OCI-LY3 (cell line): Measurements from ENCODE around the gene IL1RL1.

Experiments
- H2AFZ ChIP-seq: fragments of 200-600, 300-600 bp; shearing (Covaris generic); 2 replicates; pipeline ENCODE4 v1.6.0; 2014; ENCODE audit warnings: antibody characterized with exemption, low read depth, low read length
- H3K27ac ChIP-seq: fragments of 200-600, 300-600 bp; sonication (generic); 2 replicates; pipeline ENCODE4 v1.5.1; 2014; ENCODE audit warnings: mild to moderate bottlenecking, low read length, moderate library complexity, mixed read lengths
- H3K27me3 ChIP-seq: fragments of 200-600, 300-600 bp; sonication (generic); 2 replicates; pipeline ENCODE4 v1.6.1; 2014; ENCODE audit warnings: low read depth, low read length, mixed read lengths
- H3K36me3 ChIP-seq: fragments of 200-600, 300-600 bp; sonication (generic); replicated peaks from 2 replicates; pipeline ENCODE3; 2014; ENCODE audit warnings: low read depth, low read length, mixed read lengths
- H3K4me1 ChIP-seq: fragments of 300-600, 200-600 bp; sonication (generic); 2 replicates; pipeline ENCODE4 v1.6.1; 2014; ENCODE audit warnings: low read length, mixed read lengths
- H3K4me2 ChIP-seq: fragments of 200-600, 300-600 bp; sonication (generic); 2 replicates; pipeline ENCODE4 v1.6.1; 2014; ENCODE audit warnings: low read length, mixed read lengths
- H3K4me3 ChIP-seq: fragments of 300-600, 200-600 bp; sonication (generic); 2 replicates; pipeline ENCODE4 v1.5.1; 2014; ENCODE audit warnings: antibody characterized with exemption, mild to moderate bottlenecking, low read length, moderate library complexity
- H3K79me2 ChIP-seq: fragments of 300-600, 200-600 bp; shearing (Covaris generic); 2 replicates; pipeline ENCODE4 v1.6.1; 2014; ENCODE audit warnings: mild to moderate bottlenecking, low read length, mixed read lengths
- H3K9ac ChIP-seq: fragments of 300-600, 200-600 bp; shearing (Covaris generic); 2 replicates; pipeline ENCODE4 v1.6.0; 2014; ENCODE audit warnings: mild to moderate bottlenecking, low read length, moderate library complexity
- H3K9me3 ChIP-seq: fragments of 200-600, 300-600 bp; shearing (Covaris generic); 2 replicates; pipeline ENCODE4 v1.6.1; 2014; ENCODE audit warnings: low read length, mixed read lengths; ENCODE audit not compliant: insufficient read depth
- H4K20me1 ChIP-seq: fragments of 200-600, 300-600 bp; sonication (generic); 2 replicates; pipeline ENCODE4 v1.6.1; 2016; ENCODE audit warnings: low read length, mixed read lengths; ENCODE audit not compliant: insufficient read depth
- EZH2phosphoT487 ChIP-seq: fragments of 200-600 bp; shearing (Covaris generic); IDR thresholded peaks from 2 replicates; pipeline ENCODE4 v1.6.1; 2018; ENCODE audit warnings: antibody characterized with exemption, mixed run types, low read depth
- TF ChIP-seq, protein P1 (sequence below): fragments of 200-600, 300-600 bp; sonication (generic); IDR thresholded peaks from 2 replicates; pipeline ENCODE4 v1.5.1; 2014; ENCODE audit warnings: antibody characterized with exemption, low read length, low read depth

IL1RL1 gene

DNA sequence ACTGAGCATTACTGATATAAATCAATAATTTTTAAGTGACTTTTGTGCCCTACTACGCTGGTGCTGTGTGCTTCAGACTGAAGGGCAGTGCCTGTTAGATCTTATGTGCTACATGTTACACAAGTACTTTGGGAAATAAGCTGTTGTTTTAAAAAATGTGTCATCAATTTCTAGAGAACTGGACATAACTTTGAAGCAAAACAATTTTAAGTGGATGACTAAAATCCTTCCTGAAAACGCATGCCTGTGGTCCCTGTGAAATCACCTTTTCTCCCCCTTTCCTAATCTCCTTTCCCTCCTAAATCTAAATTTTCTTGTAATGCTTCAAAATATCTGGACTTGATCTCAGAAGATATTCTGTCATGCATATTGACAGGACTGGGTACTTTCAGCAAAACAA lies 7.1 kb upstream of the IL1RL1 start:
- no peaks in the 10 kb centered on the region for H3K79me2 ChIP-seq
- no peaks in the 10 kb centered on the region for H4K20me1 ChIP-seq
- no peak overlapping the region for H2AFZ ChIP-seq
- no peaks in the 10 kb centered on the region for H3K36me3 ChIP-seq
- H3K9me3 ChIP-seq = no peaks in the 10 kb centered on the region
- no peak overlapping the region for H3K4me3 ChIP-seq
- no peak overlapping the region for H3K27ac ChIP-seq
- no peak overlapping the region for H3K9ac ChIP-seq
- H3K4me1 ChIP-seq = peaks cover 20% of the 10 kb centered on the region
- peak overlapping the region; percentile 31; the same call in 1 of the 2 replicates for H3K4me2 ChIP-seq
- H3K27me3 ChIP-seq = peaks cover 8% of the 10 kb centered on the region; the same call in 1 of the 2 replicates
- no peak for TF ChIP-seq EZH2phosphoT487
- TF ChIP-seq, protein P1, sequence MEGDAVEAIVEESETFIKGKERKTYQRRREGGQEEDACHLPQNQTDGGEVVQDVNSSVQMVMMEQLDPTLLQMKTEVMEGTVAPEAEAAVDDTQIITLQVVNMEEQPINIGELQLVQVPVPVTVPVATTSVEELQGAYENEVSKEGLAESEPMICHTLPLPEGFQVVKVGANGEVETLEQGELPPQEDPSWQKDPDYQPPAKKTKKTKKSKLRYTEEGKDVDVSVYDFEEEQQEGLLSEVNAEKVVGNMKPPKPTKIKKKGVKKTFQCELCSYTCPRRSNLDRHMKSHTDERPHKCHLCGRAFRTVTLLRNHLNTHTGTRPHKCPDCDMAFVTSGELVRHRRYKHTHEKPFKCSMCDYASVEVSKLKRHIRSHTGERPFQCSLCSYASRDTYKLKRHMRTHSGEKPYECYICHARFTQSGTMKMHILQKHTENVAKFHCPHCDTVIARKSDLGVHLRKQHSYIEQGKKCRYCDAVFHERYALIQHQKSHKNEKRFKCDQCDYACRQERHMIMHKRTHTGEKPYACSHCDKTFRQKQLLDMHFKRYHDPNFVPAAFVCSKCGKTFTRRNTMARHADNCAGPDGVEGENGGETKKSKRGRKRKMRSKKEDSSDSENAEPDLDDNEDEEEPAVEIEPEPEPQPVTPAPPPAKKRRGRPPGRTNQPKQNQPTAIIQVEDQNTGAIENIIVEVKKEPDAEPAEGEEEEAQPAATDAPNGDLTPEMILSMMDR = no peak

DNA sequence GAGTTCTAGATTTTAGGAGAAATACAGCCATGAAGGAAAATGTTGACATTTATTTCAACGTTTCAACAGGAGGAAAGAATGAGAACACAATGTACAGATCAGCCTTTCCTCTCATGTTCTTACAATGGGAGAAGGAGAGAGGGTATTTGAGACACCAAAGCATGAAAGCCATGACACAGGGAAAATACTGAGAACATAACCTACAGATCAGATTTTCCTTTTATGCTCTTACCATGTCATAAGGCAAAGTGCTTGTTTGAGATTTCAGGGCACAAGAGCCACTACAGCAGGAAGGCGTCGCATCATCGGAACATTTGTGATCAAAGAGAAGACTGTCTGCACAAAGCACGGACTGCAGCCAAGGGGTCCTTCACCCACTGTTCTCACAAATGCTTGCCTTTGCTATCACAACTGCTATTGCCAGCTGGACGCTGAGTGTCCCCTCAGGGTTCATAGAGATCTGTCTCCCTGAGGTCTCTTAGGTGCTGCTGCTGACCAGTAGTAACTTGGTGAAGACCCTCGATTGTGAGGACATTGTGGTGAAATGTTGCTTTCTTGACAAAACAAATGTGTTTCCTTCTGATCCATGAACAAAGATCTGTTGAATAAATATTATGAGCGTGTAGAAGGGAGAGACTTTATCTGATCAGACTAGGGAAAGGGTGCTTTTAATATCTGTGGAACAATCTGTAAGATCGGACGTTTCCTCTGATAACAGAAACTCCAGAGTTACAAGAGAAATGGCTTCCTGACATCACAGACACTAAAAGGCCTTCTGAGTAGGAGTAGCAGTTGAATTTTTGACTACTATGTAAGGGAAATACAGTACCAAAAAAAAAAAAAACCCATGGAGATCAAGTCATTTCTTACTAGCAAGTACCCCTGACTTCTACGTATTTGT lies 6.4 kb upstream of the IL1RL1 start:
- H3K4me1 ChIP-seq = peaks cover 20% of the 10 kb centered on the region
- peak overlapping the region; percentile 31; the same call in 1 of the 2 replicates for H3K4me2 ChIP-seq
- no peak overlapping the region for H3K4me3 ChIP-seq
- no peaks in the 10 kb centered on the region for H4K20me1 ChIP-seq
- no peak overlapping the region for H2AFZ ChIP-seq
- H3K27me3 ChIP-seq = peaks cover 4% of the 10 kb centered on the region; the same call in 1 of the 2 replicates
- H3K79me2 ChIP-seq = no peaks in the 10 kb centered on the region
- H3K36me3 ChIP-seq = no peaks in the 10 kb centered on the region
- H3K27ac ChIP-seq = no peak overlapping the region
- H3K9ac ChIP-seq = no peak overlapping the region
- TF ChIP-seq EZH2phosphoT487 = no peak
- TF ChIP-seq, protein P1 = no peak
- no peaks in the 10 kb centered on the region for H3K9me3 ChIP-seq

DNA sequence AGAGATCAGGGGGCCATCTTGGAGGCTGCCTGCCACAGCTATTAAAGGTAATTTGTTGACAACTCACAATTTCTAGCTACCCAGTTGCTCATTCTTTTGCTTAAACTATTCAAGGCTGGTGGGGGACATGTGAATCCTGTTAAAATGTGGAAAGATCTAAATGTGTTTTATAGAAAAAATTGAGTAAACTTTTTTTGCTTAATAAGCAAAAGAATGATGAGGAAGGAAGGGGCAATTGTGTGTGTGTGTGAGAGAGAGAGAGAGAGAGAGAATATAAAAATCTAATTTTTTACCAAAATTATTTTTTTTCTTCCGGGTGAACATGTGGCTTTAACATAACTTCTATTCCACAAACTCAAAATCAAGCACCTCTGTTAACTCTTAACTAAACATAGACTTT lies 5.2 kb upstream of the IL1RL1 start:
- no peak for TF ChIP-seq EZH2phosphoT487
- TF ChIP-seq, protein P1 = no peak
- peaks cover 4% of the 10 kb centered on the region; the same call in 1 of the 2 replicates for H3K27me3 ChIP-seq
- H3K4me3 ChIP-seq = no peak overlapping the region
- H3K4me2 ChIP-seq = no peak overlapping the region
- peaks cover 18% of the 10 kb centered on the region for H3K4me1 ChIP-seq
- no peaks in the 10 kb centered on the region for H3K79me2 ChIP-seq
- H3K27ac ChIP-seq = no peak overlapping the region
- no peak overlapping the region for H3K9ac ChIP-seq
- H2AFZ ChIP-seq = no peak overlapping the region
- no peaks in the 10 kb centered on the region for H3K9me3 ChIP-seq
- H4K20me1 ChIP-seq = no peaks in the 10 kb centered on the region
- no peaks in the 10 kb centered on the region for H3K36me3 ChIP-seq

DNA sequence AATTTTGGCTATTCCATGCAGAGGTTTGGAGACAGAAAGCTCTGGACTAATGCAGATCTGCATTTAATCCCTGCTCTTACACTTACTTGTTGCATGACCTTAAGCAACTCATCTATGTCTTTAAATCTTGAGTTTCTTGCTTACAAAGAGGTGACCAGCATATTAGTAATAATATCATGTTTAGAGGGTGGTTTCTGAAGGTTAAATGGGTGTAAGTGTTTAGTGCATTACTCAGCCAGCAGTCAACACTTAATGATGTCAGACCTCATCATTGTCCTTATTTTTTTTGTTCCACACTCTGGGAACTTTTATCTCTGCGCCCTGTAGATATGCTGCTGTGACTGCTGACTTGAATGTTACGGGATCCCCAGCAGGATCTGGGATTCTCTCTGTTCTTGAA lies 1.7 kb downstream of the IL1RL1 start:
- TF ChIP-seq EZH2phosphoT487 = no peak
- TF ChIP-seq, protein P1 = no peak
- no peak overlapping the region for H2AFZ ChIP-seq
- H3K36me3 ChIP-seq = no peaks in the 10 kb centered on the region
- no peak overlapping the region for H3K4me3 ChIP-seq
- peaks cover 2% of the 10 kb centered on the region; the same call in 1 of the 2 replicates for H3K27me3 ChIP-seq
- H3K27ac ChIP-seq = no peak overlapping the region
- H3K9ac ChIP-seq = no peak overlapping the region
- no peaks in the 10 kb centered on the region for H4K20me1 ChIP-seq
- no peaks in the 10 kb centered on the region for H3K9me3 ChIP-seq
- H3K4me1 ChIP-seq = peaks cover 3% of the 10 kb centered on the region; the same call in 1 of the 2 replicates
- H3K4me2 ChIP-seq = no peak overlapping the region
- H3K79me2 ChIP-seq = no peaks in the 10 kb centered on the region
